ENCODE results near the gene L1TD1. TPM values are rescaled to one million over a fixed set of nuclear protein-coding genes. Genes with fewer than 3 reads are reported as not detected.

The L1TD1 gene
- total RNA-seq, 1 experiment from 2014 or later: 0.20 TPM

GRCh38 chr1:62238507-62238906 is 43.9 kb downstream of the L1TD1 start:
- Histone ChIP-seq H3K4me2 (ENCODE audit: low read length) (no peak overlapping the region), H3K36me3 (ENCODE audit: control insufficient read depth in 1 of 2, insufficient read depth in 2 of 2, low read length in 2 of 2) (no peaks in the 10 kb centered on the region), H3K9me3 (ENCODE audit: control insufficient read depth in 1 of 2, insufficient read depth in 1 of 2, low read depth in 1 of 2, low read length in 2 of 2) (no peaks in the 10 kb centered on the region), H3K9me2 (ENCODE audit: insufficient read depth) (no peaks in the 10 kb centered on the region), H3K79me2 (ENCODE audit: insufficient read depth, low read length) (no peaks in the 10 kb centered on the region), H3K27ac (ENCODE audit: low read depth, low read length) (no peak overlapping the region), H2AFZ (ENCODE audit: low read depth, low read length, poor library complexity, severe bottlenecking) (no peak overlapping the region), H3K4me3 (replicated peaks in 1 of 2; ENCODE audit: low read depth in 1 of 2, low read length in 2 of 2) (no peak overlapping the region), H3K4me1 (ENCODE audit: control insufficient read depth in 1 of 2, insufficient read depth in 2 of 2, low read length in 2 of 2) (peaks cover 0 to 26% of the 10 kb centered on the region in 2 experiments; a peak in 2 of 4 replicates), H3K9ac (ENCODE audit: low read length) (no peak overlapping the region), H3K27me3 (ENCODE audit: insufficient read depth, low read length) (no peaks in the 10 kb centered on the region), H4K20me1 (ENCODE audit: insufficient read depth) (no peaks in the 10 kb centered on the region)
- no peak for DNase-seq (ENCODE audit: low read depth, low spot score)
- ChIA-PET POLR2A (no interaction called here), CTCF (no interaction called here), RAD21 (ENCODE audit: low non-redundant PET in 1 of 2, low total read pairs in 2 of 2, uncharacterized antibody in 2 of 2, unreplicated experiment in 2 of 2) (no interaction called here)
- no peak for ATAC-seq
- intact Hi-C loops (cut with micrococcal nuclease): no loop called here
- TF ChIP-seq CTCF (IDR thresholded peaks at IDR 0.05 in 2 of 3, conservative IDR thresholded peaks at IDR 0.05 in 1 of 3; ENCODE audit: borderline replicate concordance in 1 of 3, insufficient read depth in 1 of 3, low read depth in 2 of 3, low read length in 2 of 3) (no peak), JUND (IDR thresholded peaks at IDR 0.05) (no peak), ELF1 (IDR thresholded peaks at IDR 0.05; ENCODE audit: borderline replicate concordance, low read depth) (no peak), YY1 (IDR thresholded peaks at IDR 0.05; ENCODE audit: extremely low read depth, insufficient replicate concordance, low read depth, low read length) (no peak), SIN3A (IDR thresholded peaks at IDR 0.05; ENCODE audit: low read depth) (no peak), TCF7L2 (IDR thresholded peaks at IDR 0.05; ENCODE audit: borderline replicate concordance, extremely low read depth, insufficient read depth, insufficient read length) (no peak), ZNF274 (IDR thresholded peaks at IDR 0.05; ENCODE audit: low read depth, low read length) (no peak), EZH2 (IDR thresholded peaks at IDR 0.05) (no peak), POLR2AphosphoS5 (IDR thresholded peaks at IDR 0.05; ENCODE audit: low read depth, low read length) (no peak), ZFX (IDR thresholded peaks at IDR 0.05) (no peak), REST (IDR thresholded peaks at IDR 0.05; ENCODE audit: low read depth) (no peak), SRF (IDR thresholded peaks at IDR 0.05; ENCODE audit: low read depth) (no peak), FOSL1 (IDR thresholded peaks at IDR 0.05; ENCODE audit: low read depth) (no peak), EZH2phosphoT487 (IDR thresholded peaks at IDR 0.05; ENCODE audit: borderline replicate concordance) (no peak), POLR2A (IDR thresholded peaks at IDR 0.05; ENCODE audit: borderline replicate concordance, extremely low read depth, insufficient read depth, insufficient read length) (no peak), CEBPB (IDR thresholded peaks at IDR 0.05; ENCODE audit: low read depth) (no peak), EGR1 (IDR thresholded peaks at IDR 0.05; ENCODE audit: low read depth) (no peak)
- TF ChIP-seq, protein P1, sequence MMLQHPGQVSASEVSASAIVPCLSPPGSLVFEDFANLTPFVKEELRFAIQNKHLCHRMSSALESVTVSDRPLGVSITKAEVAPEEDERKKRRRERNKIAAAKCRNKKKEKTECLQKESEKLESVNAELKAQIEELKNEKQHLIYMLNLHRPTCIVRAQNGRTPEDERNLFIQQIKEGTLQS (IDR thresholded peaks at IDR 0.05): no peak
- TF ChIP-seq, protein P2, sequence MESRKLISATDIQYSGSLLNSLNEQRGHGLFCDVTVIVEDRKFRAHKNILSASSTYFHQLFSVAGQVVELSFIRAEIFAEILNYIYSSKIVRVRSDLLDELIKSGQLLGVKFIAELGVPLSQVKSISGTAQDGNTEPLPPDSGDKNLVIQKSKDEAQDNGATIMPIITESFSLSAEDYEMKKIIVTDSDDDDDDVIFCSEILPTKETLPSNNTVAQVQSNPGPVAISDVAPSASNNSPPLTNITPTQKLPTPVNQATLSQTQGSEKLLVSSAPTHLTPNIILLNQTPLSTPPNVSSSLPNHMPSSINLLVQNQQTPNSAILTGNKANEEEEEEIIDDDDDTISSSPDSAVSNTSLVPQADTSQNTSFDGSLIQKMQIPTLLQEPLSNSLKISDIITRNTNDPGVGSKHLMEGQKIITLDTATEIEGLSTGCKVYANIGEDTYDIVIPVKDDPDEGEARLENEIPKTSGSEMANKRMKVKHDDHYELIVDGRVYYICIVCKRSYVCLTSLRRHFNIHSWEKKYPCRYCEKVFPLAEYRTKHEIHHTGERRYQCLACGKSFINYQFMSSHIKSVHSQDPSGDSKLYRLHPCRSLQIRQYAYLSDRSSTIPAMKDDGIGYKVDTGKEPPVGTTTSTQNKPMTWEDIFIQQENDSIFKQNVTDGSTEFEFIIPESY (IDR thresholded peaks at IDR 0.05; ENCODE audit: extremely low read depth, insufficient replicate concordance, low read length): no peak
- TF ChIP-seq, protein P3, sequence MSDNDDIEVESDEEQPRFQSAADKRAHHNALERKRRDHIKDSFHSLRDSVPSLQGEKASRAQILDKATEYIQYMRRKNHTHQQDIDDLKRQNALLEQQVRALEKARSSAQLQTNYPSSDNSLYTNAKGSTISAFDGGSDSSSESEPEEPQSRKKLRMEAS (IDR thresholded peaks at IDR 0.05): no peak
- no TSS peak for BruUV-seq (replicated peaks)
